HepG2 (cell line): ENCODE results near the gene COPE. TPM values are rescaled to one million over a fixed set of nuclear protein-coding genes. Genes with fewer than 3 reads are reported as not detected.

Experiments
- ATF1 ChIP-seq: IDR thresholded peaks from 2 replicates; pipeline ENCODE4 v1.6.1; 2016; ENCODE audit warnings: mild to moderate bottlenecking, control low read depth
- ATF4 ChIP-seq, 2 experiments: fragments of 450-650 bp in 1 of 2; sonication (generic) in 1 of 2; formaldehyde crosslinking; IDR thresholded peaks; 2 replicates each; pipeline versions ENCODE4 v1.5.0 to v1.8.0; 2020 to 2022; ENCODE audit warnings: mild to moderate bottlenecking in 1 of 2, missing genetic modification reagents in 1 of 2
- FOXP1 ChIP-seq, 2 experiments: fragments of 450-650 bp in 1 of 2; IDR thresholded peaks; 2 replicates each; pipeline ENCODE4 v1.6.1; 2017 to 2018; ENCODE audit warnings: antibody characterized with exemption in 1 of 2
- GLI4 ChIP-seq: sonication (generic); formaldehyde crosslinking; IDR thresholded peaks from 2 replicates; pipeline ENCODE4 v1.5.1; 2020; ENCODE audit warnings: missing genetic modification reagents, mild to moderate bottlenecking, moderate library complexity, borderline replicate concordance
- MAFK ChIP-seq, 2 experiments: IDR thresholded peaks in 1 of 2; conservative IDR thresholded peaks in 1 of 2; 2 replicates each; pipeline ENCODE4 v1.6.1; 2011; ENCODE audit warnings: improper control_type of control experiment in 2 of 2, low read length in 2 of 2
- MAZ ChIP-seq, 2 experiments: sonication (generic) in 1 of 2; formaldehyde crosslinking in 1 of 2; IDR thresholded peaks; 2 replicates each; pipeline versions ENCODE4 v1.5.0 to v1.6.1; 2012 to 2020; ENCODE audit warnings: low read depth in 2 of 2, mild to moderate bottlenecking in 2 of 2, borderline replicate concordance in 1 of 2, improper control_type of control experiment in 1 of 2, low read length in 1 of 2, missing genetic modification reagents in 1 of 2, moderate library complexity in 1 of 2
- NR2F2 ChIP-seq: IDR thresholded peaks from 2 replicates; pipeline ENCODE4 v1.6.1; 2012; ENCODE audit warnings: low read depth, inconsistent platforms, borderline replicate concordance
- REPIN1 ChIP-seq: sonication (generic); formaldehyde crosslinking; IDR thresholded peaks from 2 replicates; pipeline ENCODE4 v1.8.0; 2022; ENCODE audit warnings: missing genetic modification reagents, low read depth, mild to moderate bottlenecking, borderline replicate concordance
- RFX3 ChIP-seq: IDR thresholded peaks from 2 replicates; pipeline ENCODE4 v1.6.1; 2016; ENCODE audit warnings: missing biosample characterization, missing genetic modification reagents
- RNF2 ChIP-seq: fragments of 450-650 bp; conservative IDR thresholded peaks from 2 replicates; pipeline ENCODE4 v1.6.1; 2016; ENCODE audit warnings: low read depth
- SP1 ChIP-seq, 2 experiments: fragments of 450-650 bp in 1 of 2; sonication (generic) in 1 of 2; formaldehyde crosslinking in 1 of 2; IDR thresholded peaks; 2 replicates each; pipeline versions ENCODE4 v1.4.0 to v1.6.1; 2016 to 2020; ENCODE audit warnings: missing genetic modification reagents in 1 of 2
- SP4 ChIP-seq: sonication (generic); formaldehyde crosslinking; IDR thresholded peaks from 2 replicates; pipeline ENCODE4 v1.8.1; 2023; ENCODE audit warnings: mild to moderate bottlenecking, missing genetic modification reagents
- THAP11 ChIP-seq: IDR thresholded peaks from 2 replicates; pipeline ENCODE4 v1.6.1; 2016; ENCODE audit warnings: missing biosample characterization, missing genetic modification reagents
- ZNF543 ChIP-seq: sonication (generic); formaldehyde crosslinking; IDR thresholded peaks from 2 replicates; pipeline ENCODE4 v1.4.0; 2020; ENCODE audit warnings: mild to moderate bottlenecking, missing genetic modification reagents
- ZNF607 ChIP-seq: sonication (generic); formaldehyde crosslinking; IDR thresholded peaks from 2 replicates; pipeline ENCODE4 v1.5.1; 2020; ENCODE audit warnings: missing genetic modification reagents, mild to moderate bottlenecking, borderline replicate concordance
- ZNF768 ChIP-seq: sonication (generic); formaldehyde crosslinking; IDR thresholded peaks from 2 replicates; pipeline ENCODE4 v1.4.0; 2020; ENCODE audit warnings: missing genetic modification reagents
- ZSCAN12 ChIP-seq: sonication (generic); formaldehyde crosslinking; IDR thresholded peaks from 2 replicates; pipeline ENCODE4 v1.9.0; 2021; ENCODE audit warnings: mild to moderate bottlenecking, missing genetic modification reagents
- ZSCAN20 ChIP-seq: sonication (generic); formaldehyde crosslinking; IDR thresholded peaks from 2 replicates; pipeline ENCODE4 v1.4.0; 2020; ENCODE audit warnings: missing genetic modification reagents, mild to moderate bottlenecking, borderline replicate concordance
- ZSCAN31 ChIP-seq: sonication (generic); formaldehyde crosslinking; IDR thresholded peaks from 2 replicates; pipeline ENCODE4 v1.5.0; 2020; ENCODE audit warnings: low read depth, mild to moderate bottlenecking, missing genetic modification reagents
- polyA plus RNA-seq, 8 experiments: library from polyadenylated mRNA; depleted of rRNA in 3 of 8; stranded (reverse) in 7 of 8; unstranded in 1 of 8; fragments of >200 nt; fragmentation: Illumina TruSeq in 4 of 8; extraction: Trizol in 4 of 8; gene quantifications; 2 replicates each; pipeline versions ENCODE4 v1.2.1 to v1.2.3, GENCODE V29; 2011 to 2016; ENCODE audit warnings: low read depth in 4 of 8, missing spikeins in 1 of 8, mixed read lengths in 1 of 8; ENCODE audit not compliant: insufficient read depth in 1 of 8
- total RNA-seq, 5 experiments: library from RNA; depleted of rRNA; stranded (reverse); fragments of >200 nt; fragmentation: Illumina TruSeq; extraction: Trizol; gene quantifications; 2 replicates each; pipeline ENCODE4 v1.2.3, GENCODE V29; 2016; ENCODE audit warnings: low read depth in 1 of 5
- TF ChIP-seq, protein P1 (sequence below): sonication (generic); formaldehyde crosslinking; IDR thresholded peaks from 2 replicates; pipeline ENCODE4 v1.4.0; 2020; ENCODE audit warnings: mild to moderate bottlenecking, missing genetic modification reagents
- TF ChIP-seq, protein P2 (sequence below): sonication (generic); formaldehyde crosslinking; IDR thresholded peaks from 2 replicates; pipeline ENCODE4 v1.5.1; 2020; ENCODE audit warnings: mild to moderate bottlenecking, missing genetic modification reagents, moderate library complexity
- TF ChIP-seq, protein P3 (sequence below): sonication (generic); formaldehyde crosslinking; IDR thresholded peaks from 2 replicates; pipeline ENCODE4 v1.4.0; 2020; ENCODE audit warnings: mild to moderate bottlenecking, missing genetic modification reagents

The COPE gene
- total and polyA plus RNA-seq, 2 of the 13 experiments (the other 11 are each of a cell fraction or from before 2014, with no cell fraction given), result 189 to 205 TPM

- TF ChIP-seq ZSCAN20 (CRISPR knock-in tag), result peak; percentile 73; the same call in 1 of the 2 replicates
- TF ChIP-seq ZNF543 (CRISPR knock-in tag), result 0 out of 2 replicates have a peak, but pooled peaks have one; percentile 50
- 0 out of 2 replicates have a peak, but pooled peaks have one; percentile 21 for TF ChIP-seq ZSCAN12 (CRISPR knock-in tag)
- TF ChIP-seq RFX3 (CRISPR knock-in tag), result 0 out of 2 replicates have a peak, but pooled peaks have one; percentile 14
- peak; percentile 84 for TF ChIP-seq ZSCAN31 (CRISPR knock-in tag)
- TF ChIP-seq FOXP1 (IDR thresholded peaks at IDR 0.05), result 0 out of 2 replicates have a peak, but pooled peaks have one; percentile 26
- no peak for TF ChIP-seq FOXP1 (CRISPR knock-in tag; IDR thresholded peaks at IDR 0.05)
- 0 out of 2 replicates have a peak, but pooled peaks have one; percentile 32 for TF ChIP-seq RNF2
- peak; percentile 63; the same call in 1 of the 2 replicates for TF ChIP-seq MAZ (IDR thresholded peaks at IDR 0.05; ENCODE audit: borderline replicate concordance, low read depth, low read length)
- TF ChIP-seq MAZ (CRISPR knock-in tag; IDR thresholded peaks at IDR 0.05; ENCODE audit: low read depth), result peak; percentile 80
- TF ChIP-seq SP4 (CRISPR knock-in tag), result peak; percentile 78
- TF ChIP-seq, protein P1, sequence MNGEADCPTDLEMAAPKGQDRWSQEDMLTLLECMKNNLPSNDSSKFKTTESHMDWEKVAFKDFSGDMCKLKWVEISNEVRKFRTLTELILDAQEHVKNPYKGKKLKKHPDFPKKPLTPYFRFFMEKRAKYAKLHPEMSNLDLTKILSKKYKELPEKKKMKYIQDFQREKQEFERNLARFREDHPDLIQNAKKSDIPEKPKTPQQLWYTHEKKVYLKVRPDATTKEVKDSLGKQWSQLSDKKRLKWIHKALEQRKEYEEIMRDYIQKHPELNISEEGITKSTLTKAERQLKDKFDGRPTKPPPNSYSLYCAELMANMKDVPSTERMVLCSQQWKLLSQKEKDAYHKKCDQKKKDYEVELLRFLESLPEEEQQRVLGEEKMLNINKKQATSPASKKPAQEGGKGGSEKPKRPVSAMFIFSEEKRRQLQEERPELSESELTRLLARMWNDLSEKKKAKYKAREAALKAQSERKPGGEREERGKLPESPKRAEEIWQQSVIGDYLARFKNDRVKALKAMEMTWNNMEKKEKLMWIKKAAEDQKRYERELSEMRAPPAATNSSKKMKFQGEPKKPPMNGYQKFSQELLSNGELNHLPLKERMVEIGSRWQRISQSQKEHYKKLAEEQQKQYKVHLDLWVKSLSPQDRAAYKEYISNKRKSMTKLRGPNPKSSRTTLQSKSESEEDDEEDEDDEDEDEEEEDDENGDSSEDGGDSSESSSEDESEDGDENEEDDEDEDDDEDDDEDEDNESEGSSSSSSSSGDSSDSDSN (CRISPR knock-in tag), result peak; percentile 45; the same call in 1 of the 2 replicates
- TF ChIP-seq, protein P2, sequence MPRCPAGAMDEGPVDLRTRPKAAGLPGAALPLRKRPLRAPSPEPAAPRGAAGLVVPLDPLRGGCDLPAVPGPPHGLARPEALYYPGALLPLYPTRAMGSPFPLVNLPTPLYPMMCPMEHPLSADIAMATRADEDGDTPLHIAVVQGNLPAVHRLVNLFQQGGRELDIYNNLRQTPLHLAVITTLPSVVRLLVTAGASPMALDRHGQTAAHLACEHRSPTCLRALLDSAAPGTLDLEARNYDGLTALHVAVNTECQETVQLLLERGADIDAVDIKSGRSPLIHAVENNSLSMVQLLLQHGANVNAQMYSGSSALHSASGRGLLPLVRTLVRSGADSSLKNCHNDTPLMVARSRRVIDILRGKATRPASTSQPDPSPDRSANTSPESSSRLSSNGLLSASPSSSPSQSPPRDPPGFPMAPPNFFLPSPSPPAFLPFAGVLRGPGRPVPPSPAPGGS, result peak; percentile 24; the same call in 1 of the 2 replicates
- TF ChIP-seq ATF1 (CRISPR knock-in tag), result peak; percentile 99
- 0 out of 4 replicates have a peak, but pooled peaks have one; percentile 1 to 2 for TF ChIP-seq MAFK (conservative IDR thresholded peaks at IDR 0.05 in 1 of 2, IDR thresholded peaks at IDR 0.05 in 1 of 2; ENCODE audit: low read length in 2 of 2)
- 0 out of 2 replicates have a peak, but pooled peaks have one; percentile 9 for TF ChIP-seq NR2F2
- peak; percentile 99 for TF ChIP-seq THAP11 (CRISPR knock-in tag)
- peak; percentile 49; the same call in 1 of the 2 replicates for TF ChIP-seq REPIN1
- TF ChIP-seq GLI4, result 0 out of 2 replicates have a peak, but pooled peaks have one; percentile 8
- TF ChIP-seq, protein P3, sequence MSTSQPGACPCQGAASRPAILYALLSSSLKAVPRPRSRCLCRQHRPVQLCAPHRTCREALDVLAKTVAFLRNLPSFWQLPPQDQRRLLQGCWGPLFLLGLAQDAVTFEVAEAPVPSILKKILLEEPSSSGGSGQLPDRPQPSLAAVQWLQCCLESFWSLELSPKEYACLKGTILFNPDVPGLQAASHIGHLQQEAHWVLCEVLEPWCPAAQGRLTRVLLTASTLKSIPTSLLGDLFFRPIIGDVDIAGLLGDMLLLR (CRISPR knock-in tag), result peak; percentile 67; the same call in 1 of the 2 replicates
- TF ChIP-seq ZNF768, result peak; percentile 41; the same call in 1 of the 2 replicates
- TF ChIP-seq ATF4 (CRISPR knock-in tag; IDR thresholded peaks at IDR 0.05), result peak in 1 of 2 experiments; percentile 46; a peak in 1 of 4 replicates
- TF ChIP-seq ZNF607, result peak; percentile 50; the same call in 1 of the 2 replicates
- no peak for TF ChIP-seq SP1 (IDR thresholded peaks at IDR 0.05)
- peak; percentile 24; the same call in 1 of the 2 replicates for TF ChIP-seq SP1 (CRISPR knock-in tag; IDR thresholded peaks at IDR 0.05)
Observed at GRCh38 chr19:18919086-18919899, at the start of gene COPE, which contains the start of gene DDX49 (continued).
